ENCODE results near the gene FNDC10.

GRCh38 chr1:1552263-1552639 lies 47.7 kb downstream of the FNDC10 start:
- no peak for TF ChIP-seq CTCF (IDR thresholded peaks at IDR 0.05)
- TF ChIP-seq POLR2AphosphoS5 (IDR thresholded peaks at IDR 0.05), result no peak
- no peak for TF ChIP-seq POLR2A (IDR thresholded peaks at IDR 0.05)
- TF ChIP-seq EP300 (IDR thresholded peaks at IDR 0.05), result no peak

Data from suprapubic skin (tissue), 4 donors.